Testis (tissue), 2 donors: ENCODE data around the gene ESYT1.

ENCODE experiments used
- POLR2A ChIP-seq: fragments of 450-650 bp; IDR thresholded peaks from one replicate; pipeline ENCODE4 v1.6.1; 2017; ENCODE audit warnings: antibody characterized with exemption, mild to moderate bottlenecking, moderate library complexity
- TF ChIP-seq, protein P1 (sequence below), 3 experiments: fragments of 450-650 bp in 2 of 3; fragments of 200-600 bp in 1 of 3; sonication (generic) in 1 of 3; IDR thresholded peaks; one replicate each; pipeline ENCODE4 v1.5.1; 2016 to 2019; ENCODE audit warnings: antibody characterized with exemption in 3 of 3, mild to moderate bottlenecking in 2 of 3, moderate library complexity in 1 of 3

DNA sequence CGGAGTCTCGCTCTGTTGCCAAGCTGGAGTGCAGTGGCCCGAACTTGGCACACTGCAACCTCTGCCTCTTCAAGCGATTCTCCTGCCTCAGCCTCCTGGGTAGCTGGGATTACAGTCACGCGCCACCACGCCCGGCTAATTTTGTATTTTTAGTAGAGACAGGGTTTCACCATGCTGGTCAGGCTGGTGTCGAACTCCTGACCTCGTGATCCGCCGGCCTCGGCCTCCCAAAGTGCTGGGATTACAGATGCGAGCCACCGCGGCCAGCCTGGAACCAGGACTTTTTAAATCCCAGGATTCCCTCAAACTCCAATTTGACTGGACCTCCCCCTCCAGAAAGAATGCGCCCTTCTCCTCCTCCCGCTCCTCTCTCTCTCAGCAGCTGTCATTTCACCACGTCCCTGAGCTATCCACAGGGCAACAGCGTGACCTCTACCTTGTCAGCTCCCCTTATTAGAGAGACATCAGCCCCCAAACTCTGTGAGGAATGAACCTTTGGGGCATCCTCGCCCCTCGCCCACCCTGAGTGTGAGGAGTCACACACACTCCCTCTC lies 2.0 kb downstream of the ESYT1 start:
- TF ChIP-seq, protein P1, sequence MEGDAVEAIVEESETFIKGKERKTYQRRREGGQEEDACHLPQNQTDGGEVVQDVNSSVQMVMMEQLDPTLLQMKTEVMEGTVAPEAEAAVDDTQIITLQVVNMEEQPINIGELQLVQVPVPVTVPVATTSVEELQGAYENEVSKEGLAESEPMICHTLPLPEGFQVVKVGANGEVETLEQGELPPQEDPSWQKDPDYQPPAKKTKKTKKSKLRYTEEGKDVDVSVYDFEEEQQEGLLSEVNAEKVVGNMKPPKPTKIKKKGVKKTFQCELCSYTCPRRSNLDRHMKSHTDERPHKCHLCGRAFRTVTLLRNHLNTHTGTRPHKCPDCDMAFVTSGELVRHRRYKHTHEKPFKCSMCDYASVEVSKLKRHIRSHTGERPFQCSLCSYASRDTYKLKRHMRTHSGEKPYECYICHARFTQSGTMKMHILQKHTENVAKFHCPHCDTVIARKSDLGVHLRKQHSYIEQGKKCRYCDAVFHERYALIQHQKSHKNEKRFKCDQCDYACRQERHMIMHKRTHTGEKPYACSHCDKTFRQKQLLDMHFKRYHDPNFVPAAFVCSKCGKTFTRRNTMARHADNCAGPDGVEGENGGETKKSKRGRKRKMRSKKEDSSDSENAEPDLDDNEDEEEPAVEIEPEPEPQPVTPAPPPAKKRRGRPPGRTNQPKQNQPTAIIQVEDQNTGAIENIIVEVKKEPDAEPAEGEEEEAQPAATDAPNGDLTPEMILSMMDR (IDR thresholded peaks at IDR 0.05), result no peak
- no peak for TF ChIP-seq POLR2A
